ENCODE data around the gene TEX19.

GRCh38 chr17:82399041-82399441, 40.0 kb downstream of the TEX19 start:
- TF ChIP-seq ARNTL (CRISPR knock-in tag; IDR thresholded peaks at IDR 0.05; ENCODE audit: borderline replicate concordance, low read depth) (no peak), PATZ1 (CRISPR knock-in tag; IDR thresholded peaks at IDR 0.05; ENCODE audit: borderline replicate concordance) (no peak), OSR1 (CRISPR knock-in tag; IDR thresholded peaks at IDR 0.05) (no peak), RARB (CRISPR knock-in tag; IDR thresholded peaks at IDR 0.05) (no peak), CREB5 (CRISPR knock-in tag; IDR thresholded peaks at IDR 0.05; ENCODE audit: low read depth) (no peak), ZFP3 (CRISPR knock-in tag; IDR thresholded peaks at IDR 0.05) (no peak), TCF4 (CRISPR knock-in tag; IDR thresholded peaks at IDR 0.05; ENCODE audit: borderline replicate concordance) (peak; percentile 87), ZFP30 (CRISPR knock-in tag; IDR thresholded peaks at IDR 0.05) (no peak), CSDC2 (CRISPR knock-in tag; IDR thresholded peaks at IDR 0.05) (no peak), ESRRG (CRISPR knock-in tag; IDR thresholded peaks at IDR 0.05) (no peak), ZNF70 (CRISPR knock-in tag; IDR thresholded peaks at IDR 0.05) (no peak), ZC3H10 (CRISPR knock-in tag; IDR thresholded peaks at IDR 0.05) (no peak)

Data from SK-N-SH treated with all-trans-retinoic acid at 6 μM for 48 hours (cell line).